ENCODE results near the gene TMED3. TPM values are rescaled to one million over a fixed set of nuclear protein-coding genes. Genes with fewer than 3 reads are reported as not detected.

The TMED3 gene
- total and polyA plus RNA-seq, 12 donors, result 13.0 to 38.5 (median 17.4) TPM

DNA sequence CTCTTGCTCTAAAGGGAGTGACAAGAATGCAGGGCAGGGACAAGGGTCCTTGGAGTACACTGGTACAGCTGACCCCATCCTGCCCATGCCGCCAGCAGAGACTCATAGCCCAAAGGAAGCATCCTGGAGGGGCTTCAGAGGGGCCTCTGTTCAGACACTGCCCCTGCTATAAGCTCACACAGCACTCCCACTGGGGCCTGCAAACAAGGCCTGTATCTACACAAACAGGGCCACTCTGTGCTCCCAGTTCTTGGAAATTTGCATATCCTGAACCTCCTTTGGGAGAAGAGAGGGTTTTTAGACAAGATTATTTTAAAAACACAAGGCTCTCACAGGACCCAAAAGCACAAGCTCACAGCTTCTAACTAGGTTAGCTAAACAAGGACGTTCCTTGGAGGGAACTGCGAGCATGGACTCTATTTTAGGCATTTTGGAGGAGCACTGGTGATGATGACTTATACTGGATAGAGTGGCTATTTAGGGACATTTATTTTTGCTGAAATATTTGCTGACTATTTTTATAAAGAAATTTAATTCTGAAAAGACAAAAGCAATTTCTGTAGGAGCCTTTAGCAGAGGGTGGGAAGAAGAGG, 44.8 kb upstream of the TMED3 start:
- no peak for DNase-seq
- peak; percentile 34 to 94 (median 88) for ATAC-seq
- no peak overlapping the region for H3K4me3 ChIP-seq
- peaks cover 0 to 16% (median 0%) of the 10 kb centered on the region in 7 donors for H3K27me3 ChIP-seq
- no peak for TF ChIP-seq CTCF (IDR thresholded peaks at IDR 0.05)
- peak overlapping the region in 5 of 10 donors; percentile 18 to 64 (median 49) for H3K27ac ChIP-seq
- intact Hi-C loops (cut with DNase I), result no loop called here
- no peaks in the 10 kb centered on the region for H3K9me3 ChIP-seq
- WGBS, 2 donors, result 49 to 56% methylated on average over 3 of the region's 3 CpGs
- peaks cover 0 to 24% (median 7%) of the 10 kb centered on the region in 9 donors for H3K4me1 ChIP-seq
- no peaks in the 10 kb centered on the region for H3K36me3 ChIP-seq

DNA sequence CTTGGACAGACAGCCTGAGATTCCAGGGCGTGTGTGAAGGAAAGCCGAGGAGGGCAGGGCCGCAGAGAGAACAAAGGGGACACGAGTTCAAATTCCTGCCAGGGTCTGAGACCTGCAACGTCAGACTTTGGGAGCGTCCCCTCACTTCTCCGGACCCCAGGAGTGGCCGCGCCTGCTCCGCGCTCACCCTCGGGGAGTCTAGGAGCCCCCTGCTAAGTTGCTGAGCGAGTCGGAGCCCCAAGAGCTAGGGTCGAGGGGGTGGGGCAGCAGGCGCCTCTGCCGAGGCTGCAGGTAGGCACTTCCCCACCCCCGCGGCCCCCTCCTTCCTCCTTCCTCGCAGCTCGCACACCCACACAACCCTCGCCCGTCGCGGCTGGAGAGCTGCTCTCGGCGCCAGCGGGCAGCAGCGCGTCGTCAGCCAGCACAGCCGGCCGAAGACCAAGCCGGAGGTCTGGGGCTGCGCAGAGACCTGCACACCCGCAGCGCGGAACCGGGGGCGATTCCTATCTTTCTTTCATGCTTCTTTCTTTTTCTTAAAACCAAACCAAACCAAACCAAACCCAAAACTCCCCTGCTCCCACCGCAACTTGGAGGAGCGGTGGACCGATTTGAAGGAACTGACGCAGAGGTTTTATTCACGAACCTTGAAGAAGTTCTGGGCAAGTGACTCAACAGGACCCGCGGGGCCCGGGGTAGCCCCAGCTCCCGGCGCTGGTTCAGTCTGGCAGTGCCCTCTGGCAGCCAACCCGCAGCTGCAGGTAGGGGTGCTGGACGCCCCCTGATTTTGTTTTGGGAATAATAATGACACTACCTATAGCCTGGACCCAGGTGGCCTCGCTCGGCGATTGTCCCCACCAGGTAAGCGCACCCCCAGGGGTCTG, 28.3 kb upstream of the TMED3 start, which contains the start of gene ANKRD34C:
TSS of gene ANKRD34C (plus strand) at position 352 of the 881 bp plus-strand sequence. CDS start 10,563 bp downstream, outside the sequence.
- Histone ChIP-seq H3K4me1 (peaks cover 0 to 10% (median 0%) of the 10 kb centered on the region in 9 donors), H3K27me3 (peaks cover 12 to 63% (median 48%) of the 10 kb centered on the region in 7 donors), H3K4me3 (no peak within 1 kb of the TSS), H3K9me3 (peaks cover 0 to 5% (median 0%) of the 10 kb centered on the region in 11 donors), H3K27ac (no peak within 1 kb of the TSS), H3K36me3 (no peaks in the 10 kb centered on the region)
- no peak for ATAC-seq
- intact Hi-C loops (cut with DNase I), result no loop called here
- TF ChIP-seq CTCF (IDR thresholded peaks at IDR 0.05), result no peak
- WGBS, 2 donors, result 7% methylated on average over 46 to 56 of the region's 56 CpGs
- DNase-seq, result no peak

- Histone ChIP-seq H3K4me3 (no peak overlapping the region), H3K27me3 (peaks cover 12 to 67% (median 48%) of the 10 kb centered on the region in 7 donors), H3K4me1 (peaks cover 0 to 10% (median 0%) of the 10 kb centered on the region in 9 donors), H3K9me3 (peaks cover 0 to 5% (median 0%) of the 10 kb centered on the region in 11 donors), H3K36me3 (no peaks in the 10 kb centered on the region), H3K27ac (no peak overlapping the region)
- intact Hi-C loops (cut with DNase I), result no loop called here
- DNase-seq, result peak; percentile 23 to 49
- ATAC-seq, result peak; percentile 74 to 90 (median 86)
- TF ChIP-seq CTCF (IDR thresholded peaks at IDR 0.05), result peak in 2 of 9 donors; percentile 8 to 15
- WGBS, 2 donors, result 9% methylated on average over 46 of the region's 46 CpGs
These were observed 27.5 kb upstream of the TMED3 start for GRCh38 chr15:79283252-79284048.
